ENCODE measurements around the gene SLC9A9.
"Not testable (repeated sequence)": the region's sequence is repeated elsewhere in the genome, so short reads cannot be mapped to it uniquely, and the experiment has no call there.

Gene SLC9A9

GRCh38 chr3:143847787-143848631, at the start of gene SLC9A9:
SLC9A9 (minus strand) TSS chr3:143848468; CDS start chr3:143848322, 146 bp downstream.
- peak; percentile 62 for DNase-seq

- DNase-seq: no peak
These were observed 49.5 kb upstream of the SLC9A9 start for GRCh38 chr3:143897576-143898295.

GRCh38 chr3:143896486-143896885, 48.2 kb upstream of the SLC9A9 start:
- DNase-seq: no peak

- DNase-seq: no peak
These were observed 47.5 kb upstream of the SLC9A9 start for GRCh38 chr3:143895805-143896204.

DNA sequence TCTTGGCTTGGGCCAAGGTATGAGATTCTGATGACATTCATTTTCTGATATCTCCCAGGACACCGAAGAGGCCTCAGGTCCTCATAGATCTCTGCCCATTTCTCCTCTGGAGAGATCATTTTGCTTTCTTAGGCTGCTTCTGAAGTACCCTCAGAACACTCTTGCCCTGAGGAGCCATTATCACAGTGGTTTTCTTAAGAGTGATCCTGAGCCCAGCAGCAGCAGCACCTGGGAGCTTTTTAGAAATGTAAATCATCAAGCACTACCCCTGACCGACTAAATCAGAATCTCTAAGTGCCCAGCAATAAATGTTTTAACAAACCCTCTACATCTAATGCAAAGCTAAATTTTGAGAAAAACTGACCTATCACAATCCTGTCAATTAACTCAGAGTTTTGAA, 40.6 kb upstream of the SLC9A9 start:
- DNase-seq: no peak

DNA sequence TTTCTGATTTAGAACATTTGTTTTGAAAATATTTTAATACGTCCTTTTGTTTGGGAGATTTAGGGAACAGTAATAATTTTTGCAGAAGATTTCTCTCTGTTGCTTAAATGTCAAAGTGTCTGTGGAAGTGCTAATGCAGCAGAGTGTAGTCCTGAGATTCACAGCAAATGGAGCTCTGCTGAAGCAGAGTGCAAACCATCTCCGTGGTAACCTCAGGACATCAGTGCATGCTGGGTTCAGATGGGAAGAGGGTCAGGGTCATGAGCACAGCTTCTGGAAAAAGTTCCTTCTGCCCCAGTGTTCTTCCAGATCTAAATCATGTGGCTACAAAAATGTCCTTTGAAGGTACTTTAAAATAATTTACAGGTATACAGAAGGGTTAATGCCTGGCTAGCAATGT, 39.9 kb upstream of the SLC9A9 start:
- no peak for DNase-seq

DNA sequence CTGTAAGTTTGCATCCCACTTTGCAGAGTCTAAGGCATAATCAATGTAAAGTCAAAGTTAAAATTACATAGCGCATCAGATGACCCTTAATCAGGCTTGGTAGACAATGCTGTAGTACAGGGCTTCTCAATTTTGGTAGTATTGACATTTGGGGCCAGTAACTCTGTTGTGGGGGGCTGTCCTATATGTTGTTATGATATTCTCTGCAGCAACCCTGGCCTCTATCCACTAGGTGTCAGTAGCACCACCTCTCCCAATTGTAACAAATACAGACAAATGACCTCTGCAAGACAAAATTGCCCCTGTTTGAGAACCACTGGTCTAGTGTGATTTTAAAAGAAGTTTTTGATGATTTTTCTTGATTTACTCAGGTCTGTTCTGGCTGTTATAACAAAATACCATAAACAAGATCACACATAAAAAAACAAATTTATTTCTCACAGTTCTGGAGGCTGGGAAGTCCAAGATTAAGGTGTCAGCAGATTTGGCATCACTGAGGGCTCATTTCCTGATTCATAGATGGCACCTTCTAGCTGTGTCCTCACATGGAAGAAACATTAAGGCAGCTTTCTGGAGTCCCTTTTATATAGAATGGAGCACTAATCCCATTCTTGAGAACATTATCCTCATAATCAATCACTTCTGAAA, 37.6 kb upstream of the SLC9A9 start:
- peak; percentile 52 for DNase-seq

DNA sequence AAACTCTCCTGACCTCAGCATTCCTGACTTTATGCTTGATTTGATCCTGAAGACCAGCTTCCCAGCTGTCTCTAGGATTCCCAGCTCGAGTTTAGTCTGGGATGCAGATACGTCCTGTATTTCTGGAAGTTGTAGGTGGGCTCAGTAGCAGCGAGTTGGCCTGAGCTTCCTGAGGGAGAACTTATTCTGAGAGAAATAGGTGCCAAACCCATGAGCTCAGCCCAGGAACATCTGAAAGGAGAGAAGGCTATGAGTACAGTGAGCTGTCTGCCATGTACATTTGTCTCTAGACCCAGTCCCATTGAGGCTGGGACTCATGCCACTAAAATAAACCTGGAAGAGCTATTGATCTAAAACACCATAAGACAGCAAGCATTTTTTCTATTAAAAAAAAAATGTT, 36.6 kb upstream of the SLC9A9 start:
- no peak for DNase-seq

GRCh38 chr3:143883151-143883550, 34.9 kb upstream of the SLC9A9 start:
- DNase-seq: no peak

- no peak for DNase-seq
These were observed 32.8 kb upstream of the SLC9A9 start for GRCh38 chr3:143881095-143881494.

DNA sequence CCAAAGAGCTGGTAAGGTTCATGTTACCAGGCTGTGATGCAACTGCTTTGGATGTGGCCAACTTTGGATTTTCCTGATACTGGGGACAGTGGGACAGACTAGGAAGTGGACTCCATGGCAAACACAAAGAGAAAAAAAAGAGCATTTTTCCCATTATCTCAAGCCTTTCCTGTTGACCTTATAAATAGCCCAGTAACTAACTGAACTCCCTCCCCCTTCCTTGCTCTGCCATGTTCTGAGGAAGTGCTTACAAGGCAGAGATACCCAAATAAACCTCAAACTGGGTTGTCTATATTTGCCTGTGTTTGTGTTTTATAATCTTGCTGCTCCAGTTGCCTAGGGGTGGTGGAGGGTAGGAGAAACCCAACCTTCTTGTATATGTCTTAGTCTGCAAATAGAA, 27.3 kb upstream of the SLC9A9 start:
- DNase-seq: no peak

DNA sequence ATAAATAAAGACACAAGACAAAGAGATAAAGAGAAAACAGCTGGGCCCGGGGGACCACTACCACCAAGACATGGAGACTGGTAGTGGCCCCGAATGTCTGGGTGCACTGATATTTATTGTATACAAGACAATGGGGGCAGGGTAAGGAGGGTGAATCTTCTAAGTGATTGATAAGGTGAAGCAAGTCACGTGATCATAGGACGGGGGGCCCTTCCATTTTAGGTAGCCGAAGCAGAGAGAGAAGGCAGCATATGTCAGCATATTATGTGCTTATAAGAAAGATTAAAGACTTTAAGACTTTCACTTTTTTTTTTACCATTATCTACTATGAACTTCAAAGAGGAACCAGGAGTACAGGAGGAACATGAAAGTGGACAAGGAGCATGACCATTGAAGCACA, 25.3 kb upstream of the SLC9A9 start:
- DNase-seq: not testable (repeated sequence)

- no peak for DNase-seq
These were observed 17.0 kb upstream of the SLC9A9 start for GRCh38 chr3:143865302-143865701.

GRCh38 chr3:143859465-143860203, 11.4 kb upstream of the SLC9A9 start:
- DNase-seq: no peak

- no peak for DNase-seq
These were observed 8.1 kb upstream of the SLC9A9 start for GRCh38 chr3:143856252-143856970.

- peak; percentile 13 for DNase-seq
These were observed 6.9 kb upstream of the SLC9A9 start for GRCh38 chr3:143855183-143855582.

GRCh38 chr3:143851331-143852017, 3.2 kb upstream of the SLC9A9 start:
- DNase-seq: no peak

DNA sequence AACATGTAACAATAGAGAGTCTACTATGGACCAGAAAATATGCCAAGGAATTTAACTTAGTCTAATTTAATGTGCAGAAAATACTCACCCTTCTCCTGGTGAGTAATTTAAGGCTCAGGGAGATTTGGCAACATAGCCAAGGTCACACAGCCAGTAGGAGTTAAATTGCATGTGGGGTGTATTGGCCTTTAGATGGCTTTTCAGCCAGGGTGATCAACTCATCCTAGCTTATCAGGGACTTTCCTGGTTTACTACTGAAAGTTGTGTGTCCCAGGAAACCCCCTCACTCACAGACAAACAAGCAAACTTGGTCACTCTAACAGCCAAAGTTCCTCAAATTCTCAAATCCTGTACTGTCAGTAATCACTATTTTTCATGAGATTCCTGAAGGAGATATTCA, 2.6 kb upstream of the SLC9A9 start:
- DNase-seq: no peak

DNA sequence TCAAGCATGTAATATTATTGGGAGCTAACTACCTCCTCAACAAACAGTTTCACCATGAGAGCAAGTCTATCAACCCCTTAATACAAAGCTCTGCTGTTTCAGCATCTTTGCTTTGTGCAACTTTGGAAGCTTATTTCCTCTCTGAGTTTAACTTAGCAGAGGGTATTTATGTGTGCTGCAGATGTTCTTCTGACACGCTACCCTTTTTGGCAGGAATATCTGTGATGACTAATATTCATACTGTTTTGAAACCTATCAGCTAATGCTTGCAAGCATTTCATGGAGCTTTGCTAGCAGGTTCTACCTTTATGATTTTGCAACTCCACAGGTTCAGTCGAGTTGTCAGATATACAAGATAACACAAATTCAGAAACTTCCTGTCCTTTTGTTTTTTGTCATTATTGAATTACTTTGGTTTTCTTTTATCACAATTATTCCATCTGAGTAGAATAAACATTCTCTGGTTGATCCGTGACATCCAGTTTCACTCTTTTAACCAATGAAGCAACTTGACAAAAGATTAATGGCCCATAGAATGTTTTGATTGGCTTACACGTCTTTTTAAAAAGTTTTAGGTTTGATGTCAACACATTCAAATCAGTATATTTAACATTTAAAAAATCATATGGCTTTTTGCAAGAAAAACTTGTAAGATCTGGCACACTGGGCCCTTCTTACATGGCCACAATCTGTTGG, 1.7 kb upstream of the SLC9A9 start:
- DNase-seq: no peak

- DNase-seq: no peak
These were observed 436 bp upstream of the SLC9A9 start for GRCh38 chr3:143848704-143849103.

- DNase-seq: no peak
These were observed 4.7 kb downstream of the SLC9A9 start for GRCh38 chr3:143843587-143843986.

Measured in CD4-positive, alpha-beta T cell treated with Interleukin-17A for 1 hour (primary cell).